Embryonic facial prominence (tissue), 1 donor: ENCODE results near the gene ZNF638.

Experiments
- DNase-seq: peaks from one replicate; pipeline ENCODE4 v3.0.0-alpha.2; 2016; ENCODE audit errors: extremely low spot score

The ZNF638 gene

GRCh38 chr2:71469403-71470398 lies 138.1 kb downstream of the ZNF638 start:
- DNase-seq: no peak

- no peak for DNase-seq
Observed at GRCh38 chr2:71471276-71471675, 139.7 kb downstream of the ZNF638 start.

- DNase-seq: no peak
Observed at GRCh38 chr2:71472019-71472418, 140.4 kb downstream of the ZNF638 start.

GRCh38 chr2:71473346-71474031 lies 141.9 kb downstream of the ZNF638 start:
- no peak for DNase-seq

- no peak for DNase-seq
Observed at GRCh38 chr2:71474116-71474743, 142.6 kb downstream of the ZNF638 start.

GRCh38 chr2:71474744-71475397 lies 143.3 kb downstream of the ZNF638 start:
- DNase-seq: no peak

GRCh38 chr2:71476495-71476894 lies 144.9 kb downstream of the ZNF638 start:
- DNase-seq: no peak

GRCh38 chr2:71477231-71477691 lies 145.7 kb downstream of the ZNF638 start:
- DNase-seq: no peak

GRCh38 chr2:71478806-71479205 lies 147.2 kb downstream of the ZNF638 start:
- DNase-seq: no peak

- no peak for DNase-seq
Observed at GRCh38 chr2:71479261-71479660, 147.7 kb downstream of the ZNF638 start.

GRCh38 chr2:71481111-71481510 lies 149.5 kb downstream of the ZNF638 start:
- DNase-seq: no peak

GRCh38 chr2:71482055-71482454 lies 150.5 kb downstream of the ZNF638 start:
- DNase-seq: no peak

GRCh38 chr2:71483246-71483645 lies 151.7 kb downstream of the ZNF638 start:
- DNase-seq: no peak

GRCh38 chr2:71484354-71484753 lies 152.8 kb downstream of the ZNF638 start:
- no peak for DNase-seq
